ENCODE measurements around the gene UCHL1. TPM values are rescaled to one million over a fixed set of nuclear protein-coding genes. Genes with fewer than 3 reads are reported as not detected.
"Not testable (repeated sequence)": the region's sequence is repeated elsewhere in the genome, so short reads cannot be mapped to it uniquely, and the experiment has no call there.

Gene UCHL1
- total RNA-seq, 1 experiment from 2014 or later = 299 TPM

DNA sequence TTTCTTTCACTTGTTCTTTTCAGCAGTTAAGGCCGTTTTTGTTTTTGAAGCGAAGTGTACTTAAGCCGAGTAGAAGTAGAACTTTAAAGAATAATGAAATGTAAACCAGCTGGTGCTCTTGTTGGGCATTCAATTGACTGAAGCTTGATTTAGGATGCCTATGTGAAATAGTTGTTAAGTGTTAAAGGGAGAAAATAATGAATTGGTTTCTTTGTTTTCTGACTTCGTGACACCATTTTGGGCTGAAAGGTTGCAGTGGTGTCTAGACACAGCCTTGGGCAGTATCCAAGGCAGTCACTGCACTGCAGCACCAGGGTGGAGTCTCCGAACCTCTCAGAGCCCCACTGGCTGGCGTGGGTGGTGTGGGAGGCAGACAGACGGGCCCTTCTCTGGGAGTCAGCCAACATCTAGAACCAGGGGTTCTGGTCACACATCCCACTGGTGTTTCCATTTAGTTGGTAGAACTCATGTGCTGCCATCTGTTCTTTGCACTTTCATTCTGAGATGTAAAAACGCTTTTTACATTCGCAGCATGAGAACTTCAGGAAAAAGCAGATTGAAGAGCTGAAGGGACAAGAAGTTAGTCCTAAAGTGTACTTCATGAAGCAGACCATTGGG is 3.5 kb downstream of the UCHL1 start:
- H3K27ac ChIP-seq = no peak overlapping the region
- DNase-seq = no peak
- peaks cover 53% of the 10 kb centered on the region for H3K36me3 ChIP-seq

DNA sequence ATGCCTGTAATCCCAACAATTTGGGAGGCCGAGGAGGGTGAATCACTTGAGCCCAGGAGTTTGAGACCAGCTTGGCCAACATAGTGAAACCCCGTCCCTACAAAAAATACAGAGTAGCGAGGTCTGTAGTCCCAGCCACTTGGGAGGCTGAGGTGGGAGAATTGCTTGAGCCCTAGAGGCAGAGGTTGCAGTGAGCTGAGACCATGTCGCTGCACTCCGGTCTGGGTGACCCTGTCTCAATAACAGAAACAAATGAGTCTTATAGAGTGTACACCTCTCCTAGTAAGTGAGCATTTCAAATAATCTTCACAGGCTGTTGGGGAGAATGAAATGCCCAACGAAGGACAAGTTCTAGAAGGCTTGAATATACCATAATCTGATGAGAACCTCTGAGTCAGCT is 5.5 kb downstream of the UCHL1 start:
- Histone ChIP-seq H3K9me3 (replicated peaks) (no peaks in the 10 kb centered on the region), H3K27me3 (no peaks in the 10 kb centered on the region), H3K36me3 (peaks cover 66% of the 10 kb centered on the region), H3K4me3 (no peak overlapping the region), H3K4me1 (peaks cover 5% of the 10 kb centered on the region; the same call in 1 of the 2 replicates), H3K27ac (no peak overlapping the region)
- DNase-seq = no peak

More for the DNA sequence above, 3.5 kb downstream of the UCHL1 start:
- Histone ChIP-seq H3K4me1 (peaks cover 5% of the 10 kb centered on the region; the same call in 1 of the 2 replicates), H3K4me3 (no peak overlapping the region), H3K27me3 (no peaks in the 10 kb centered on the region), H3K9me3 (replicated peaks) (no peaks in the 10 kb centered on the region)

DNA sequence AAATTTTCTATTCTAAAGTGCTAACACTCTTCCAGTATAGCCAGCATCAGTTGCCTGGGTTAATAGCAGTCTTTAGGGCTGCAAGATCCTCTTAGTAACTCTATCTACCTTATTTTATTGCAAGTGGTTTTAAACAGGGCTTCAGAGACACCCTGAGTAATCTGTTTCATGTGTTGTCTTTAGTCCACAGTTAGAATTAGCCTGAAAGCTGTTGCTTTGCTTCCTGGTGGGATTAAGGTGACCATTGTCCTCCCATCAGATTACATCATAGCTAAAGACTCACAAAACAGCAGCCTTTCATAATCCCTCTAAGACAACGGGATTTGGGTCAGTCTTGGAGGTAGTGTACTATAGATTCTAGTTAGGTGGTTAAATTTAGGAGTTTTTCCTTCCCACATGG is 7.5 kb downstream of the UCHL1 start:
- no peak overlapping the region for H3K27ac ChIP-seq
- H3K27me3 ChIP-seq = no peaks in the 10 kb centered on the region
- peaks cover 8% of the 10 kb centered on the region for H3K4me1 ChIP-seq
- no peaks in the 10 kb centered on the region for H3K9me3 ChIP-seq (replicated peaks)
- DNase-seq = peak in 1 of 2 experiments; percentile 36
- H3K4me3 ChIP-seq = no peak overlapping the region
- H3K36me3 ChIP-seq = peaks cover 73% of the 10 kb centered on the region

- DNase-seq = peak; percentile 91 to 95
- Histone ChIP-seq H3K27ac (no peak overlapping the region), H3K9me3 (replicated peaks) (no peaks in the 10 kb centered on the region), H3K36me3 (peaks cover 45% of the 10 kb centered on the region), H3K27me3 (no peaks in the 10 kb centered on the region), H3K4me1 (peaks cover 8% of the 10 kb centered on the region), H3K4me3 (no peak overlapping the region)
Measured at GRCh38 chr4:41267997-41268396, 11.3 kb downstream of the UCHL1 start.

DNA sequence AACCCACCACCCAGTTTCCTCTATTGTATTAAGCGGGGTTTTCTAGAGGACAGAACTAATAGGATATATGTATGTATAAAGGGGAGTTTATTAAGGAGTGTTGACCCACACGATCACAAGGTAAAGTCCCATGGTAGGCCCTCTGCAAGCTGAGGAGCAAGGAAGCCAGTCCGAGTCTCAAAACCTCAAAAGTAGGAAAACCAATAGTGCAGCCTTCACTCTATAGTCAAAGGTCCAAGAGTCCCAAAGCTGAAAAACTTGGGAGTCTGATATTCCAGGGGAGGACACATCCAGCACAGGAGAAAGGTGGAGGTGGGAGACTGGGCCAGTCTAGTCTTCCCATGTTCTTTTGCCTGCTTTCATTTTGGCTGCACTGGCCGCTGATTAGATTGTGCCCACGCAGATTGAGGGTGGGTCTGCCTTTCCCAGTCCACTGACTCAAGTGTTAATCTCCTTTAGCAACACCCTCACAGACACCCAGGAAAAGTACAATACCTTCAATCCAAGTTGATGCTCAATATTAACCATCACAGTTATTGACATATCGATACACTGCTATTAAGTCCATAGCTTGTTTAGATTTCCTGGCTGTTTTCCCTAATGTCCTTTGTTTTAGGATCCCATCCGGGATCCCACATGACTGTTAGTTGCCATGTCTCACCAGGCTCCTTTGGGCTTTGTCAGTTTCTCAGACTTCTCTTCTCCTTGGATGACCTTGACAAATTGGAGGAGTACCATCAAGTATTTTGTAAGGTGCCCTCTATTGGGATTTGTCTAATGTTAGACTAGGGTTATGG is 12.2 kb downstream of the UCHL1 start:
- H3K27me3 ChIP-seq = no peaks in the 10 kb centered on the region
- peaks cover 36% of the 10 kb centered on the region for H3K36me3 ChIP-seq
- peaks cover 8% of the 10 kb centered on the region for H3K4me1 ChIP-seq
- no peak for DNase-seq
- no peaks in the 10 kb centered on the region for H3K9me3 ChIP-seq (replicated peaks)
- H3K27ac ChIP-seq = no peak overlapping the region
- H3K4me3 ChIP-seq = no peak overlapping the region

- H3K27me3 ChIP-seq = no peaks in the 10 kb centered on the region
- H3K36me3 ChIP-seq = peaks cover 28% of the 10 kb centered on the region
- no peak overlapping the region for H3K27ac ChIP-seq
- no peak for DNase-seq
- no peak overlapping the region for H3K4me3 ChIP-seq
- no peaks in the 10 kb centered on the region for H3K9me3 ChIP-seq (replicated peaks)
- peaks cover 8% of the 10 kb centered on the region for H3K4me1 ChIP-seq
Measured at GRCh38 chr4:41269682-41270081, 13.0 kb downstream of the UCHL1 start.

- H3K4me3 ChIP-seq; DNase-seq; H3K4me1 ChIP-seq; H3K27me3 ChIP-seq; H3K9me3 ChIP-seq (replicated peaks); H3K27ac ChIP-seq; H3K36me3 ChIP-seq: not testable (repeated sequence)
Measured at GRCh38 chr4:41275931-41276330, 19.2 kb downstream of the UCHL1 start.

GRCh38 chr4:41280010-41280409 is 23.3 kb downstream of the UCHL1 start:
- H3K36me3 ChIP-seq = no peaks in the 10 kb centered on the region
- peaks cover 2% of the 10 kb centered on the region for H3K4me1 ChIP-seq
- no peak overlapping the region for H3K27ac ChIP-seq
- no peaks in the 10 kb centered on the region; the same call in 1 of the 2 replicates for H3K9me3 ChIP-seq (replicated peaks)
- H3K4me3 ChIP-seq = no peak overlapping the region
- DNase-seq = no peak
- H3K27me3 ChIP-seq = no peaks in the 10 kb centered on the region

GRCh38 chr4:41281038-41281634 is 24.4 kb downstream of the UCHL1 start:
- no peaks in the 10 kb centered on the region for H3K27me3 ChIP-seq
- H3K9me3 ChIP-seq (replicated peaks) = no peaks in the 10 kb centered on the region; the same call in 1 of the 2 replicates
- peak; percentile 73 to 96 for DNase-seq
- no peaks in the 10 kb centered on the region for H3K36me3 ChIP-seq
- H3K27ac ChIP-seq = no peak overlapping the region
- H3K4me1 ChIP-seq = peaks cover 6% of the 10 kb centered on the region
- no peak overlapping the region for H3K4me3 ChIP-seq

- Histone ChIP-seq H3K27me3 (no peaks in the 10 kb centered on the region), H3K36me3 (no peaks in the 10 kb centered on the region), H3K27ac (no peak overlapping the region), H3K9me3 (replicated peaks) (no peaks in the 10 kb centered on the region; the same call in 1 of the 2 replicates), H3K4me3 (no peak overlapping the region), H3K4me1 (peaks cover 12% of the 10 kb centered on the region)
- no peak for DNase-seq
Measured at GRCh38 chr4:41282366-41282765, 25.6 kb downstream of the UCHL1 start.

DNA sequence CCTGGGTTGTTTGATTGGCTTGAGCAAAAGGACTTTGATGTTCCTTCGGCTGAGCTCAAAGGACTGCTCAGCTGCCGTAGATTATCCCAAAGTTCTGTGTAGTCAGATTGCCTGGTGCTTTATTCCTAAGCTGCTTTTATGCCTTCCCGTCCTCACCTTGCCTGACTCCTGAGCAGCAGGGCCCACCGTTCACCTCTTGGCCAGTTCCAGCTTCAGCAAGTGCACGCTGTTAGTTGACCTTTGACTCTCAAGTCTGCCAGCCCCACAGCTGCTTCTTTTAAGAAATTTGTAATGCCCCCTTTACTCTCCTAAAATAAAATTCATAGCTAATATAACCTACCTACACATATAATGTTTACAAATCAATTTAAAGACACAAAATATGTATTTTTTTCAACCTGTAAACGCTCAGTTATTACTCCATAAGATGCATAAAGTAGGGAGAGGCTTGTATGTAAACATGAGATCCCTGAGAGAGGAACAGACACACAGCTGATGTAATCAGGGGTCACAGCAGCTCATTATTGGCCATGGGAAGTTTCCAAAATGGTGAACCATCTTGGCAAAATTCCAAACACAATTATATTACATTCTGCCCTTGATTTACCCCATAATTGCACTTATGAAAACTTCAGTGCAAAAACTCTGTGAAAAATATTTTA is 28.6 kb downstream of the UCHL1 start:
- Histone ChIP-seq H3K4me3 (no peak overlapping the region), H3K4me1 (peaks cover 14% of the 10 kb centered on the region), H3K9me3 (replicated peaks) (no peaks in the 10 kb centered on the region), H3K36me3 (no peaks in the 10 kb centered on the region), H3K27me3 (no peaks in the 10 kb centered on the region), H3K27ac (no peak overlapping the region)
- DNase-seq = peak in 1 of 2 experiments; percentile 41

DNA sequence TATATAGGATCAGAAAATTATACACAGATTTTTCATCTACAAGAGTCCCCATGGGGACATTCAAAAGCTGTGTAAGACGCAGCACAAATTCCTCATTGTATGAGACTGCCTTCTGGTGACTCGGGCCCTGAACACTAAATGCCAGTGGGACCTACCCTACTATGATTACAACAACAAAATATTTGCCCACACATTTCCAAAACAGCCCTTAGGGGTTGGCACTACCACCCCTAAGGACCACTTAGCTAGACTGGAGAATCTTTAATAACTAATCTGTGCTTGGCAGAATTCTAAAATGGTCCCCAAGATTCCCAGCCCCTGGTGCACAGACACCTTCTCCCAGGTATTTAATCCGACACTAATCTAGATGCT is 29.1 kb downstream of the UCHL1 start:
- Histone ChIP-seq H3K4me1 (peaks cover 14% of the 10 kb centered on the region), H3K9me3 (replicated peaks) (no peaks in the 10 kb centered on the region)
- DNase-seq = no peak

DNA sequence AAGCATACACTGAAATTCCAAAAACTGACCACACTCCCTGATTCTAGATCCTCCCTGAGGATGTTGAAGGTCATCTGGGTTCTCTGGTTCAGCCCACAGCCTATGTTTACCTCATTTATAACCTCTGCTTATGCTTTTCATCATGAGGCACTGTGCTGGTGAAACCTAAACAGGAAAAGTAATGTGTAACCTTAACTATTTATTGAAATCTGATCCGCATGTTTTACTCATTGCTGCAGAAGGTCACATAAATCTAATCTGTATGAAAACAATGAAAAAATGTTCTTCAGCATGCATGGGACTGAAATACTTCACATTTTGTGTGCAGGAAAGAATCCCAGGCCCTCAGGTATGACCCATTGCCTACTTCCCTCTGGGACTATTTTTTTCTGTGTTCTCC is 30.3 kb downstream of the UCHL1 start:
- Histone ChIP-seq H3K27me3 (no peaks in the 10 kb centered on the region), H3K4me1 (peaks cover 14% of the 10 kb centered on the region), H3K27ac (no peak overlapping the region), H3K36me3 (no peaks in the 10 kb centered on the region), H3K9me3 (replicated peaks) (no peaks in the 10 kb centered on the region), H3K4me3 (no peak overlapping the region)
- no peak for DNase-seq

More for the DNA sequence above, 29.1 kb downstream of the UCHL1 start:
- no peaks in the 10 kb centered on the region for H3K27me3 ChIP-seq
- H3K36me3 ChIP-seq = no peaks in the 10 kb centered on the region
- H3K27ac ChIP-seq = no peak overlapping the region
- H3K4me3 ChIP-seq = no peak overlapping the region

DNA sequence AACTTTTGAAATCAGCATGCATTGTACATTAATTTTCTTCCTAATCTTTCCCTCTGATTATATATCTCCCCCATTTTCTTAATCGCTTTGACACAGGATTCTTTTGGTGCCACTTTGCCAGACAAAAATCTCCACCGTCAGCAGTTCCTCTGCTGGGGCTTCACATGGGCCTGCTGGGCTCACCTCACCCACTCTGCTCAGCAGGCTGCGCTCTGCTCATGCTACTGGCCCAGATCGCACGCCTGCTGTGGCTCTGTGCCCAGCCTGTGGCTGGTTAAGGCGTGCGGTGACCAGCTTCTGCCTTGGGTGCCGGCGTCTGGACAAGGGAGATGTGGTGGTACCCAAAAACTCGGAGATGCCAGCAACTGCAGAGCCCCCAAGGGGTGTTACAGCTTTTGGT is 31.1 kb downstream of the UCHL1 start:
- Histone ChIP-seq H3K9me3 (replicated peaks) (no peaks in the 10 kb centered on the region), H3K27ac (no peak overlapping the region), H3K4me3 (no peak overlapping the region), H3K27me3 (no peaks in the 10 kb centered on the region), H3K4me1 (peaks cover 14% of the 10 kb centered on the region), H3K36me3 (no peaks in the 10 kb centered on the region)
- DNase-seq = no peak

DNA sequence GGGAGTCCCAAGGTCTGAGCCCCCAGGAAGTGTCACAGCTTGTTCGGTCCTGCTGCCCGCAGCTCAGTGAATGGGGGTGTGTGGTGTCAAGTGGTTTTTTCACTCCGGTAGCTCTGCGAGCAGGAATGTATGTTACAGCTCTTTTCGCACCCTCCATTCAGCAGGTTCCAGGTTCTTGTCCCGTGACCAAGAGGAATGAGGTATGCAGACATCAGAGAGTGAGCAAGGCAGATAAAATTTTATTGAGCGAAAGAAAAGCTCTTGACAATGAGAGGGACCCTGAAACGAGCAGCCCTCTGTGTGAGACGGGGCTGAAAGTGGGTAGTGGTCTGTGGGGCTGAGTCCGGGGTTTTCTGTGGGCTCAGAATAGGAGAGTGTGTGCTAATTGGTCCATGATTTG is 31.5 kb downstream of the UCHL1 start:
- no peak for DNase-seq
- H3K27me3 ChIP-seq = no peaks in the 10 kb centered on the region
- no peaks in the 10 kb centered on the region for H3K9me3 ChIP-seq (replicated peaks)
- H3K36me3 ChIP-seq = no peaks in the 10 kb centered on the region
- peaks cover 14% of the 10 kb centered on the region for H3K4me1 ChIP-seq
- H3K4me3 ChIP-seq = no peak overlapping the region
- H3K27ac ChIP-seq = no peak overlapping the region
